ENCODE measurements around the gene TBC1D5.

The TBC1D5 gene

GRCh38 chr3:17156864-17157263 is 585.6 kb downstream of the TBC1D5 start:
- no peak for DNase-seq (ENCODE audit: low read depth)
- TF ChIP-seq CTCF (IDR thresholded peaks at IDR 0.05; ENCODE audit: control insufficient read depth, insufficient read depth, low read depth, low read length, missing control alignments): no peak
- no peak overlapping the region for H3K4me3 ChIP-seq (ENCODE audit: control insufficient read depth, low read depth, low read length)

- no peak for TF ChIP-seq CTCF (IDR thresholded peaks at IDR 0.05; ENCODE audit: control insufficient read depth, insufficient read depth, low read depth, low read length, missing control alignments)
- no peak for DNase-seq (ENCODE audit: low read depth)
- no peak overlapping the region for H3K4me3 ChIP-seq (ENCODE audit: control insufficient read depth, low read depth, low read length)
These were observed 586.5 kb downstream of the TBC1D5 start for GRCh38 chr3:17155951-17156350.

GRCh38 chr3:17154941-17155340 is 587.5 kb downstream of the TBC1D5 start:
- no peak for TF ChIP-seq CTCF (IDR thresholded peaks at IDR 0.05; ENCODE audit: control insufficient read depth, insufficient read depth, low read depth, low read length, missing control alignments)
- no peak for DNase-seq (ENCODE audit: low read depth)

GRCh38 chr3:17154221-17154620 is 588.2 kb downstream of the TBC1D5 start:
- no peak for DNase-seq (ENCODE audit: low read depth)
- TF ChIP-seq CTCF (IDR thresholded peaks at IDR 0.05; ENCODE audit: control insufficient read depth, insufficient read depth, low read depth, low read length, missing control alignments): no peak
- H3K4me3 ChIP-seq (ENCODE audit: control insufficient read depth, low read depth, low read length): no peak overlapping the region

More at GRCh38 chr3:17154941-17155340, 587.5 kb downstream of the TBC1D5 start:
- H3K4me3 ChIP-seq (ENCODE audit: control insufficient read depth, low read depth, low read length): no peak overlapping the region

GRCh38 chr3:17153209-17153608 is 589.2 kb downstream of the TBC1D5 start:
- no peak overlapping the region for H3K4me3 ChIP-seq (ENCODE audit: control insufficient read depth, low read depth, low read length)
- no peak for DNase-seq (ENCODE audit: low read depth)
- no peak for TF ChIP-seq CTCF (IDR thresholded peaks at IDR 0.05; ENCODE audit: control insufficient read depth, insufficient read depth, low read depth, low read length, missing control alignments)

GRCh38 chr3:17151598-17152373 is 590.6 kb downstream of the TBC1D5 start:
- DNase-seq (ENCODE audit: low read depth): no peak

More at GRCh38 chr3:17151598-17152373, 590.6 kb downstream of the TBC1D5 start:
- TF ChIP-seq CTCF (IDR thresholded peaks at IDR 0.05; ENCODE audit: control insufficient read depth, insufficient read depth, low read depth, low read length, missing control alignments): no peak
- no peak overlapping the region for H3K4me3 ChIP-seq (ENCODE audit: control insufficient read depth, low read depth, low read length)

All from AG09309 (cell line).